ENCODE results near the gene ACP5.

GRCh38 chr19:11534948-11535347 is 42.5 kb downstream of the ACP5 start:
- TF ChIP-seq GLI2 (tag by site-specific recombination; IDR thresholded peaks at IDR 0.05; ENCODE audit: borderline replicate concordance, low read depth) (no peak), ZNF449 (tag by site-specific recombination; IDR thresholded peaks at IDR 0.05) (no peak), SETDB1 (IDR thresholded peaks at IDR 0.05; ENCODE audit: insufficient read length, low read length) (no peak), ZNF416 (tag by site-specific recombination; IDR thresholded peaks at IDR 0.05) (no peak)
- TF ChIP-seq, protein P1, sequence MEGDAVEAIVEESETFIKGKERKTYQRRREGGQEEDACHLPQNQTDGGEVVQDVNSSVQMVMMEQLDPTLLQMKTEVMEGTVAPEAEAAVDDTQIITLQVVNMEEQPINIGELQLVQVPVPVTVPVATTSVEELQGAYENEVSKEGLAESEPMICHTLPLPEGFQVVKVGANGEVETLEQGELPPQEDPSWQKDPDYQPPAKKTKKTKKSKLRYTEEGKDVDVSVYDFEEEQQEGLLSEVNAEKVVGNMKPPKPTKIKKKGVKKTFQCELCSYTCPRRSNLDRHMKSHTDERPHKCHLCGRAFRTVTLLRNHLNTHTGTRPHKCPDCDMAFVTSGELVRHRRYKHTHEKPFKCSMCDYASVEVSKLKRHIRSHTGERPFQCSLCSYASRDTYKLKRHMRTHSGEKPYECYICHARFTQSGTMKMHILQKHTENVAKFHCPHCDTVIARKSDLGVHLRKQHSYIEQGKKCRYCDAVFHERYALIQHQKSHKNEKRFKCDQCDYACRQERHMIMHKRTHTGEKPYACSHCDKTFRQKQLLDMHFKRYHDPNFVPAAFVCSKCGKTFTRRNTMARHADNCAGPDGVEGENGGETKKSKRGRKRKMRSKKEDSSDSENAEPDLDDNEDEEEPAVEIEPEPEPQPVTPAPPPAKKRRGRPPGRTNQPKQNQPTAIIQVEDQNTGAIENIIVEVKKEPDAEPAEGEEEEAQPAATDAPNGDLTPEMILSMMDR (tag by site-specific recombination; IDR thresholded peaks at IDR 0.05) = no peak
- TF ChIP-seq, protein P2, sequence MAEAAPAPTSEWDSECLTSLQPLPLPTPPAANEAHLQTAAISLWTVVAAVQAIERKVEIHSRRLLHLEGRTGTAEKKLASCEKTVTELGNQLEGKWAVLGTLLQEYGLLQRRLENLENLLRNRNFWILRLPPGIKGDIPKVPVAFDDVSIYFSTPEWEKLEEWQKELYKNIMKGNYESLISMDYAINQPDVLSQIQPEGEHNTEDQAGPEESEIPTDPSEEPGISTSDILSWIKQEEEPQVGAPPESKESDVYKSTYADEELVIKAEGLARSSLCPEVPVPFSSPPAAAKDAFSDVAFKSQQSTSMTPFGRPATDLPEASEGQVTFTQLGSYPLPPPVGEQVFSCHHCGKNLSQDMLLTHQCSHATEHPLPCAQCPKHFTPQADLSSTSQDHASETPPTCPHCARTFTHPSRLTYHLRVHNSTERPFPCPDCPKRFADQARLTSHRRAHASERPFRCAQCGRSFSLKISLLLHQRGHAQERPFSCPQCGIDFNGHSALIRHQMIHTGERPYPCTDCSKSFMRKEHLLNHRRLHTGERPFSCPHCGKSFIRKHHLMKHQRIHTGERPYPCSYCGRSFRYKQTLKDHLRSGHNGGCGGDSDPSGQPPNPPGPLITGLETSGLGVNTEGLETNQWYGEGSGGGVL (tag by site-specific recombination; IDR thresholded peaks at IDR 0.05) = no peak
